Peyer's patch (tissue), 4 donors: ENCODE data around the gene GALNT1. TPM values are rescaled to one million over a fixed set of nuclear protein-coding genes. Genes with fewer than 3 reads are reported as not detected.

Experiments used
- DNase-seq, 3 donors: peaks; one replicate each; pipeline ENCODE4 v3.0.0-alpha.2; 2017 to 2019
- H3K27ac ChIP-seq, 4 donors: fragments of 200-600 bp; sonication (generic); one replicate each; pipeline ENCODE4 v1.5.1; 2016 to 2019
- H3K27me3 ChIP-seq, 2 donors: fragments of 200-600 bp; sonication (generic); one replicate each; pipeline ENCODE4 v1.5.1; 2019
- H3K36me3 ChIP-seq, 3 donors: fragments of 200-600 bp; sonication (generic); one replicate each; pipeline ENCODE4 v1.5.1; 2016 to 2019
- H3K4me1 ChIP-seq, 4 donors: fragments of 200-600 bp; sonication (generic); one replicate each; pipeline ENCODE4 v1.5.1; 2016 to 2019
- H3K4me3 ChIP-seq, 4 donors: fragments of 200-600 bp; sonication (generic); 1 replicate in 3 of 4; 2 replicates in 1 of 4; pipeline ENCODE4 v1.5.1; 2016 to 2019; ENCODE audit warnings: mild to moderate bottlenecking in 1 of 4
- H3K9me3 ChIP-seq, 4 donors: fragments of 200-600 bp; sonication (generic); one replicate each; pipeline ENCODE4 v1.5.1; 2016 to 2019; ENCODE audit warnings: mild to moderate bottlenecking in 1 of 4
- POLR2A ChIP-seq, 2 donors: fragments of 450-650 bp; IDR thresholded peaks; one replicate each; pipeline ENCODE4 v1.5.1; 2017; ENCODE audit warnings: antibody characterized with exemption in 2 of 2, mild to moderate bottlenecking in 2 of 2, moderate library complexity in 2 of 2
- total RNA-seq, 4 donors: library from RNA; depleted of rRNA; stranded (reverse); fragments of >200 nt; gene quantifications; one replicate each; pipeline ENCODE4 v1.1.0, GENCODE V29; 2016
- TF ChIP-seq, protein P1 (sequence below), 6 experiments: fragments of 450-650 bp in 4 of 6; fragments of 200-600 bp in 2 of 6; sonication (generic) in 1 of 6; IDR thresholded peaks; one replicate each; pipeline ENCODE4 v1.5.1; 2017 to 2019; ENCODE audit warnings: antibody characterized with exemption in 6 of 6, mild to moderate bottlenecking in 3 of 6, moderate library complexity in 1 of 6

GALNT1 gene
- total RNA-seq, 4 donors from 2014 or later = 30.5 to 87.6 (median 70.7) TPM

DNA sequence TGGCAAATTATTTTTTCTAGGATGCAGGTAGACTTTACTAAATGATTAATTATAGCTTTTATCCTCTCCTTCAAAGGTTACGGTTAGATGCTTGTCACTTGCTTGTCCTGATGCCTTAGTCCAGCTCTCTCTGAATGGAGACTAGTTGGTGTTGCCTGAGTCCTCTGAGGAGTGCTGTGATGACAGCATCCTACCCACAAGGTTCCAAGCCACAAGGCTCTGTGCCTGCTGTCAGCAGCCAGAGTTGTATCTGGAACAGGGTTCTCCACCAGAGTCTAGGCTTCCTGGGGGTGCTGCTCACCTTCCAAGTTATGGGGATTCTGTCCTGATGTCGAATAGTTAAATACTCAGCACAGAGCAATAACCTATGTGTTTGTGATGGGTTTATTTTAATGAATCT is 125.7 kb downstream of the GALNT1 start:
- Histone ChIP-seq H3K27ac (no peak overlapping the region), H3K9me3 (no peaks in the 10 kb centered on the region), H3K27me3 (no peaks in the 10 kb centered on the region), H3K36me3 (peaks cover 0 to 33% (median 0%) of the 10 kb centered on the region in 3 donors), H3K4me1 (no peaks in the 10 kb centered on the region), H3K4me3 (no peak overlapping the region)
- no peak for DNase-seq
- TF ChIP-seq, protein P1, sequence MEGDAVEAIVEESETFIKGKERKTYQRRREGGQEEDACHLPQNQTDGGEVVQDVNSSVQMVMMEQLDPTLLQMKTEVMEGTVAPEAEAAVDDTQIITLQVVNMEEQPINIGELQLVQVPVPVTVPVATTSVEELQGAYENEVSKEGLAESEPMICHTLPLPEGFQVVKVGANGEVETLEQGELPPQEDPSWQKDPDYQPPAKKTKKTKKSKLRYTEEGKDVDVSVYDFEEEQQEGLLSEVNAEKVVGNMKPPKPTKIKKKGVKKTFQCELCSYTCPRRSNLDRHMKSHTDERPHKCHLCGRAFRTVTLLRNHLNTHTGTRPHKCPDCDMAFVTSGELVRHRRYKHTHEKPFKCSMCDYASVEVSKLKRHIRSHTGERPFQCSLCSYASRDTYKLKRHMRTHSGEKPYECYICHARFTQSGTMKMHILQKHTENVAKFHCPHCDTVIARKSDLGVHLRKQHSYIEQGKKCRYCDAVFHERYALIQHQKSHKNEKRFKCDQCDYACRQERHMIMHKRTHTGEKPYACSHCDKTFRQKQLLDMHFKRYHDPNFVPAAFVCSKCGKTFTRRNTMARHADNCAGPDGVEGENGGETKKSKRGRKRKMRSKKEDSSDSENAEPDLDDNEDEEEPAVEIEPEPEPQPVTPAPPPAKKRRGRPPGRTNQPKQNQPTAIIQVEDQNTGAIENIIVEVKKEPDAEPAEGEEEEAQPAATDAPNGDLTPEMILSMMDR (IDR thresholded peaks at IDR 0.05) = no peak
- TF ChIP-seq POLR2A (IDR thresholded peaks at IDR 0.05) = no peak

DNA sequence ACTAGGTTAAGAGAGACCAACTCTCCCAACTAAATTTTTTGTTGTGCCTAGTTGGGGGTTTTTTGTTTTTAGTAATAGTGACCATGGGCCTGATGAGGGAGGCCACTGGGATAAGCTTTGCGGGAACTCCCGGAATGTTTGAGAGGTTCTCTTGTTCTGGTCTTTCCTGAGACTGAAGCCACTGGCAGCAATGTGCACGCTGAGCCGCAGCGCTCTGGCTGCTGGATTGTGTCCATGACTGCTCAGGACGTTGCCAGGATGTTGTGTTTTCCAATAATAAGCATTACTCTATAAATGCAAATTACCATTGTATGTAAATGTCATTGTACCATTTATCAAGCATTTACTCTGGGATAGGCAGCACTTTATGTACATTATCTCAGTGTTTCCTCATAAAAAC is 126.1 kb downstream of the GALNT1 start:
- Histone ChIP-seq H3K27me3 (no peaks in the 10 kb centered on the region), H3K4me3 (no peak overlapping the region), H3K4me1 (no peaks in the 10 kb centered on the region), H3K9me3 (no peaks in the 10 kb centered on the region), H3K36me3 (peaks cover 0 to 33% (median 0%) of the 10 kb centered on the region in 3 donors), H3K27ac (no peak overlapping the region)
- TF ChIP-seq, protein P1 (IDR thresholded peaks at IDR 0.05) = no peak
- no peak for TF ChIP-seq POLR2A (IDR thresholded peaks at IDR 0.05)
- no peak for DNase-seq

DNA sequence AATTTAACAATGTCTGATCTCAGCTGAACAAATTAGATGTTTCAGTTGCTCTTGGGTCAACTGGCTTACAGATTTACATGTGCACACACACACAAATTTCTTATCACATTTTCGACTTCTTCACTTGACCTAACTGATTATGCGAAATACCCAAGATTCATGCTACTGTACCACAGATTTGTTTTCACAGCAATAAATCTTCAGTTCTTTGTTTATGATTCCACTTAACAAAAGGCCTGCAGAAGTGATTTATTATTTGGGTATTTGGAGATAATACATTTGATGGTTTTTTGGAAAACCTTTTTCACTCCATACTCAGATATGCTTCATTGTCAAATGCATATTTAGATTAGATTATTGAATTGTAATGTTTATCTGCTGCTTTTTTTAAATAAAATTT is 129.0 kb downstream of the GALNT1 start:
- Histone ChIP-seq H3K4me1 (no peaks in the 10 kb centered on the region), H3K9me3 (no peaks in the 10 kb centered on the region), H3K36me3 (peaks cover 0 to 33% (median 0%) of the 10 kb centered on the region in 3 donors), H3K27ac (no peak overlapping the region), H3K27me3 (no peaks in the 10 kb centered on the region), H3K4me3 (no peak overlapping the region)
- no peak for DNase-seq
- TF ChIP-seq, protein P1 (IDR thresholded peaks at IDR 0.05) = no peak
- no peak for TF ChIP-seq POLR2A (IDR thresholded peaks at IDR 0.05)

DNA sequence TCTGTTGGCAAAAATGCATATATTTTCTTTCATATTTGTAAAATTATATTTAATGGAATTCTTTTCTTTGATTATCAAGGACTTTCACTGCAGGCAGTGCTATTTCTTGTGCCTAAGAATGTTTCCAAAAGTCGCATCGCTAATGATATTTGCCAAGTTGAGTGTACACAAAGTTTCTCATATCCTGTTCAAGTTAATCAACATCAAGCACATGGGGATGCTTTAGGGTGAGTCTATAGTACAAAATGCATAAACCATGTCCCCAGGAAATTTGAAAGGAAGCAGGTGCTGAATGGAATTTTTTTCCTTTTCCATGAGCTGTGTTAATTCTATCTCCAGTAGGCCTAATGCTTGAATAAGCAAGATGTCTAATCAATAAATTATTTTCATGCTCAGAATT is 129.7 kb downstream of the GALNT1 start:
- no peak overlapping the region for H3K4me3 ChIP-seq
- no peak overlapping the region for H3K27ac ChIP-seq
- TF ChIP-seq, protein P1 (IDR thresholded peaks at IDR 0.05) = no peak
- no peak for TF ChIP-seq POLR2A (IDR thresholded peaks at IDR 0.05)
- no peaks in the 10 kb centered on the region for H3K4me1 ChIP-seq
- no peaks in the 10 kb centered on the region for H3K9me3 ChIP-seq
- no peak for DNase-seq
- peaks cover 0 to 27% (median 0%) of the 10 kb centered on the region in 3 donors for H3K36me3 ChIP-seq
- H3K27me3 ChIP-seq = no peaks in the 10 kb centered on the region

DNA sequence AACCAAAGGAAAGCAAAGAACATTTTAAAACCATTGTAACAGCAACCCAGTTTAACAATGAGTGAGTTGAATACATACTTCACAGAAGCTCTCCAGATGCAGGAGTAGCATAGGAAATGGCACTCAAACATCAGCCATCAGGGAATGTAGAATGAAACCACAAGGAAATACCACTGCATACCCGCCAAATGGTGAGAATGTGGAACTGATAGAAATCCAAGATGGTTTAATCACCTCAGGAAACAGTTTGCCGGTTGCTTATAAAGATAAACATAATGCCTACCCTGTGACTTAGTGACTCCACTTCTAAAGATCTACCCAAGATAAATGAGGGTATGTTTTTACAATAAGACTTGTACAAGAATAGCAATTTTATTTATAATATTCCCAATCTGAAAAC is 132.0 kb downstream of the GALNT1 start:
- H3K27ac ChIP-seq = no peak overlapping the region
- TF ChIP-seq, protein P1 (IDR thresholded peaks at IDR 0.05) = no peak
- no peak for TF ChIP-seq POLR2A (IDR thresholded peaks at IDR 0.05)
- H3K4me1 ChIP-seq = no peaks in the 10 kb centered on the region
- peaks cover 0 to 13% (median 0%) of the 10 kb centered on the region in 3 donors for H3K36me3 ChIP-seq
- H3K4me3 ChIP-seq = no peak overlapping the region
- DNase-seq = no peak
- H3K27me3 ChIP-seq = no peaks in the 10 kb centered on the region
- no peaks in the 10 kb centered on the region for H3K9me3 ChIP-seq

DNA sequence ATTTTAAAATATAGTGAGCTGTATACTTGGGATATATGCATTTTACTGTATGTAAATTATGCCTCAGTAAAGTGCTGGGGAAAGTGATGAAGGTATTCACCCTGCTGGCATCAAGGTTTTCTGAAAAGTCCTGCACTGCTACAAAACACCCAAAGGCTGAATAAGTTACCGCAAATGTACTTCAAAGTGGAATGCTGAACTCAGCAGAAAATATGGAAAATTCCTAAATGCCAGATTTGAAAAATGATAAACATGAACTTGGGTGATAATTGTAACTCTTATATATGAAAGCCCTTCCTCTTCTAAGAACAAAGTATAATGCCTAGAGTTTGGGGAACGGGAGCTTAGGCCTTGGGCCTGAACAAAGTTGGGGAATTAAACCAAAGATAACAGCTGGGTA is 133.0 kb downstream of the GALNT1 start:
- H3K36me3 ChIP-seq = peaks cover 0 to 13% (median 0%) of the 10 kb centered on the region in 3 donors
- H3K4me1 ChIP-seq = no peaks in the 10 kb centered on the region
- no peak overlapping the region for H3K27ac ChIP-seq
- no peaks in the 10 kb centered on the region for H3K27me3 ChIP-seq
- TF ChIP-seq, protein P1 (IDR thresholded peaks at IDR 0.05) = no peak
- TF ChIP-seq POLR2A (IDR thresholded peaks at IDR 0.05) = no peak
- H3K9me3 ChIP-seq = no peaks in the 10 kb centered on the region
- no peak overlapping the region for H3K4me3 ChIP-seq
- DNase-seq = no peak
